IMR-90 (cell line): ENCODE measurements around the gene IGF2BP1. TPM values are rescaled to one million over a fixed set of nuclear protein-coding genes. Genes with fewer than 3 reads are reported as not detected.

ENCODE experiments used
- ATAC-seq: fragments of 200-7000 bp; cut with Tn5 transposase; 2 replicates; pipeline ENCODE4 v1.9.1; 2020; ENCODE audit warnings: low read depth, mild to moderate bottlenecking, moderate library complexity
- BruUV-seq: library from RNA; stranded (reverse); fragments of 400-500 nt; replicated peaks from 2 replicates; lab custom pipeline; 2021; lab: Mats Ljungman, UMichigan
- CTCF ChIA-PET: fragments of 300-600 bp; formaldehyde crosslinking; extraction: SDS; loops from one replicate; lab custom pipeline; 2021; ENCODE audit warnings: antibody characterized with exemption; lab: Yijun Ruan, JAX
- POLR2A ChIA-PET: fragments of 300-600 bp; sonication (Branson Sonifier 250); formaldehyde crosslinking; loops from one replicate; lab custom pipeline; 2022; ENCODE audit warnings: antibody characterized with exemption; ENCODE audit not compliant: unreplicated experiment; lab: Charles Lee
- DNase-seq: peaks from one replicate; pipeline ENCODE4 v3.0.0; 2013
- H2AFZ ChIP-seq: replicated peaks from 2 replicates; pipeline ENCODE3; 2013; ENCODE audit warnings: low read length, mild to moderate bottlenecking; ENCODE audit not compliant: poor library complexity
- H2AK5ac ChIP-seq: 2 replicates; pipeline ENCODE4 v1.6.1; 2013; ENCODE audit warnings: low read depth, low read length, inconsistent platforms
- H2AK9ac ChIP-seq: replicated peaks from 2 replicates; pipeline ENCODE3; 2013; ENCODE audit warnings: mild to moderate bottlenecking, low read depth, low read length, moderate library complexity; ENCODE audit not compliant: poor library complexity
- H2BK120ac ChIP-seq: 2 replicates; pipeline ENCODE4 v1.6.1; 2013; ENCODE audit warnings: low read depth, low read length, inconsistent platforms
- H2BK15ac ChIP-seq: 3 replicates; pipeline ENCODE4 v1.6.1; 2013; ENCODE audit warnings: low read depth, low read length, inconsistent platforms
- H2BK20ac ChIP-seq: 2 replicates; pipeline ENCODE4 v1.6.1; 2013; ENCODE audit warnings: low read depth, mild to moderate bottlenecking, inconsistent platforms, low read length, moderate library complexity
- H2BK5ac ChIP-seq: 2 replicates; pipeline ENCODE4 v1.6.1; 2013; ENCODE audit warnings: mild to moderate bottlenecking, low read depth, low read length, inconsistent platforms; ENCODE audit not compliant: poor library complexity, severe bottlenecking
- H3K14ac ChIP-seq: replicated peaks from 2 replicates; pipeline ENCODE4 v1.6.1; 2013; ENCODE audit warnings: low read depth, low read length, inconsistent platforms
- H3K18ac ChIP-seq: 2 replicates; pipeline ENCODE4 v1.6.1; 2013; ENCODE audit warnings: low read depth, low read length, control low read depth
- H3K23ac ChIP-seq: 2 replicates; pipeline ENCODE4 v1.6.1; 2013; ENCODE audit warnings: low read depth, low read length, inconsistent platforms
- H3K27ac ChIP-seq: 2 replicates; pipeline ENCODE4 v1.5.1; 2013; ENCODE audit warnings: mild to moderate bottlenecking, control low read depth, low read length; ENCODE audit not compliant: insufficient read depth
- H3K27me3 ChIP-seq: 2 replicates; pipeline ENCODE4 v1.6.1; 2013; ENCODE audit warnings: low read length; ENCODE audit not compliant: control insufficient read depth, insufficient read depth
- H3K36me3 ChIP-seq: 2 replicates; pipeline ENCODE4 v1.6.1; 2013; ENCODE audit warnings: low read length, mixed read lengths; ENCODE audit not compliant: control insufficient read depth, insufficient read depth
- H3K4ac ChIP-seq: 2 replicates; pipeline ENCODE4 v1.6.1; 2013; ENCODE audit warnings: low read depth, low read length, inconsistent platforms
- H3K4me1 ChIP-seq: 2 replicates; pipeline ENCODE4 v1.6.1; 2013; ENCODE audit warnings: low read length, mixed read lengths; ENCODE audit not compliant: control insufficient read depth, insufficient read depth
- H3K4me2 ChIP-seq: 2 replicates; pipeline ENCODE4 v1.6.1; 2013; ENCODE audit warnings: low read depth, mild to moderate bottlenecking, control low read depth, low read length, moderate library complexity
- H3K4me3 ChIP-seq: 2 replicates; pipeline ENCODE4 v1.5.1; 2013; ENCODE audit warnings: low read depth, mild to moderate bottlenecking, control low read depth, low read length, moderate library complexity; ENCODE audit not compliant: insufficient read depth
- H3K56ac ChIP-seq: 2 replicates; pipeline ENCODE4 v1.6.1; 2013; ENCODE audit warnings: low read length, inconsistent platforms; ENCODE audit not compliant: insufficient read depth; ENCODE audit errors: extremely low read depth
- H3K79me1 ChIP-seq, 2 experiments: 2 replicates each; pipeline ENCODE4 v1.6.1; 2013; ENCODE audit warnings: low read length in 2 of 2, inconsistent platforms in 1 of 2, low read depth in 1 of 2
- H3K9ac ChIP-seq: 2 replicates; pipeline ENCODE4 v1.6.1; 2013; ENCODE audit warnings: low read depth, low read length, control low read depth
- H3K9me1 ChIP-seq: 2 replicates; pipeline ENCODE4 v1.6.1; 2013; ENCODE audit warnings: low read length, inconsistent platforms; ENCODE audit not compliant: insufficient read depth
- H3K9me3 ChIP-seq: 2 replicates; pipeline ENCODE4 v1.6.1; 2013; ENCODE audit warnings: low read length; ENCODE audit not compliant: control insufficient read depth, insufficient read depth
- H4K20me1 ChIP-seq: 2 replicates; pipeline ENCODE4 v1.6.1; 2013; ENCODE audit warnings: low read length, inconsistent platforms; ENCODE audit not compliant: insufficient read depth
- H4K5ac ChIP-seq: 2 replicates; pipeline ENCODE4 v1.6.1; 2013; ENCODE audit warnings: mild to moderate bottlenecking, low read depth, low read length, control low read depth
- H4K8ac ChIP-seq, 2 experiments: 2 replicates each; pipeline ENCODE4 v1.6.1; 2013; ENCODE audit warnings: low read depth in 2 of 2, low read length in 2 of 2, control low read depth in 1 of 2, inconsistent platforms in 1 of 2
- H4K91ac ChIP-seq: 2 replicates; pipeline ENCODE4 v1.6.1; 2013; ENCODE audit warnings: low read depth, low read length, inconsistent platforms; ENCODE audit not compliant: insufficient read depth
- CHD1 ChIP-seq: IDR thresholded peaks from 2 replicates; pipeline ENCODE4 v1.6.1; 2012; ENCODE audit warnings: low read depth, low read length, improper control_type of control experiment
- FOS ChIP-seq: fragments of 150-350 bp; IDR thresholded peaks from 2 replicates; pipeline ENCODE4 v1.6.1; 2016; ENCODE audit warnings: low read depth, low read length
- MAFK ChIP-seq: IDR thresholded peaks from 2 replicates; pipeline ENCODE4 v1.6.1; 2012; ENCODE audit warnings: low read depth, low read length, improper control_type of control experiment
- MAZ ChIP-seq: IDR thresholded peaks from 2 replicates; pipeline ENCODE4 v1.6.1; 2012; ENCODE audit warnings: low read depth, mild to moderate bottlenecking, low read length, improper control_type of control experiment, moderate library complexity, borderline replicate concordance
- NFE2L2 ChIP-seq: fragments of 150-350 bp; IDR thresholded peaks from 2 replicates; pipeline ENCODE4 v1.6.1; 2016; ENCODE audit warnings: low read depth, mild to moderate bottlenecking, low read length
- RAD21 ChIP-seq: IDR thresholded peaks from 2 replicates; pipeline ENCODE4 v1.6.1; 2012; ENCODE audit warnings: low read length, improper control_type of control experiment
- RCOR1 ChIP-seq: IDR thresholded peaks from 2 replicates; pipeline ENCODE4 v1.6.1; 2012; ENCODE audit warnings: mild to moderate bottlenecking, low read length, improper control_type of control experiment; ENCODE audit not compliant: insufficient replicate concordance
- WGBS, 2 experiments: methylation state at CpG; one replicate each; pipeline versions ENCODE4 v1.1.5 to v1.1.7; 2013; ENCODE audit warnings: missing lambda C conversion rate in 2 of 2; ENCODE audit not compliant: insufficient read length in 1 of 2; ENCODE audit errors: extremely low coverage in 2 of 2; 5-methylcytosine and 5-hydroxymethylcytosine counted together
- dilution Hi-C: fragments of 300-500 bp; cut with HindIII; formaldehyde crosslinking; loops from one replicate; pipeline ENCODE4 v1.14.3; 2018; ENCODE audit warnings: low sequenced_read_pairs; ENCODE audit not compliant: unreplicated experiment
- in situ Hi-C: fragments of 300-500 bp; cut with MboI; formaldehyde crosslinking; loops from 3 replicates; pipeline ENCODE4 v1.14.3; 2019; ENCODE audit warnings: low sequenced_read_pairs, inconsistent platforms, mixed read lengths
- intact Hi-C: fragments of 100-400 bp; cut with micrococcal nuclease; formaldehyde crosslinking; loops from 2 replicates; pipeline ENCODE4 v1.10.0; 2022
- polyA plus RNA-seq, 3 experiments: library from polyadenylated mRNA; depleted of rRNA; stranded (reverse); fragments of >200 nt; gene quantifications; 2 replicates each; pipeline ENCODE4 v1.2.3, GENCODE V29; 2012; ENCODE audit warnings: low replicate concordance in 1 of 3
- total RNA-seq: library from RNA; depleted of rRNA; stranded (reverse); fragments of >200 nt; gene quantifications from 2 replicates; pipeline ENCODE4 v1.2.3, GENCODE V29; 2012
- TF ChIP-seq, protein P1 (sequence below): conservative IDR thresholded peaks from 2 replicates; pipeline ENCODE4 v1.5.1; 2012; ENCODE audit warnings: mild to moderate bottlenecking, low read depth, low read length, improper control_type of control experiment
- TF ChIP-seq, protein P2 (sequence below): fragments of 150-350 bp; IDR thresholded peaks from 2 replicates; pipeline ENCODE4 v1.6.1; 2017; ENCODE audit warnings: mild to moderate bottlenecking, antibody characterized with exemption, low read length, low read depth
- TF ChIP-seq, protein P3 (sequence below): fragments of 150-350 bp; IDR thresholded peaks from 2 replicates; pipeline ENCODE4 v1.6.1; 2016; ENCODE audit warnings: low read depth, mild to moderate bottlenecking, low read length, moderate library complexity, borderline replicate concordance

The IGF2BP1 gene
- total and polyA plus RNA-seq, 2 of the 4 experiments (the other 2 are of a cell fraction): 10.2 to 13.1 TPM

DNA sequence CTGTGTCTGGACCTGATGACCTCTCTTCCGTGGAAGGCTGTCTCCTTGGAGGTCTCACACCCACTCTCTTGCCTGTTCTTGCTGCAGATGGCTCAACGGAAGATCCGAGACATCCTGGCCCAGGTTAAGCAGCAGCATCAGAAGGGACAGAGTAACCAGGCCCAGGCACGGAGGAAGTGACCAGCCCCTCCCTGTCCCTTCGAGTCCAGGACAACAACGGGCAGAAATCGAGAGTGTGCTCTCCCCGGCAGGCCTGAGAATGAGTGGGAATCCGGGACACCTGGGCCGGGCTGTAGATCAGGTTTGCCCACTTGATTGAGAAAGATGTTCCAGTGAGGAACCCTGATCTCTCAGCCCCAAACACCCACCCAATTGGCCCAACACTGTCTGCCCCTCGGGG lies 52.1 kb downstream of the IGF2BP1 start:
- no peak overlapping the region for H2BK120ac ChIP-seq
- ChIA-PET POLR2A (no interaction called here), CTCF (no interaction called here)
- no peak overlapping the region for H2BK5ac ChIP-seq
- DNase-seq (no peak), ATAC-seq (no peak)
- H3K18ac ChIP-seq: no peak overlapping the region
- no peak overlapping the region for H3K14ac ChIP-seq
- H3K79me1 ChIP-seq: peaks cover 17 to 38% of the 10 kb centered on the region in 2 experiments
- no peak overlapping the region for H2AFZ ChIP-seq
- no peak overlapping the region for H3K4me2 ChIP-seq
- BruUV-seq: no TSS peak
- no peak overlapping the region for H3K27ac ChIP-seq
- no peak overlapping the region for H2AK9ac ChIP-seq
- TF ChIP-seq CHD1 (no peak), MAFK (no peak), RAD21 (no peak), MAZ (no peak), NFE2L2 (no peak), RCOR1 (no peak), FOS (no peak)
- TF ChIP-seq, protein P1, sequence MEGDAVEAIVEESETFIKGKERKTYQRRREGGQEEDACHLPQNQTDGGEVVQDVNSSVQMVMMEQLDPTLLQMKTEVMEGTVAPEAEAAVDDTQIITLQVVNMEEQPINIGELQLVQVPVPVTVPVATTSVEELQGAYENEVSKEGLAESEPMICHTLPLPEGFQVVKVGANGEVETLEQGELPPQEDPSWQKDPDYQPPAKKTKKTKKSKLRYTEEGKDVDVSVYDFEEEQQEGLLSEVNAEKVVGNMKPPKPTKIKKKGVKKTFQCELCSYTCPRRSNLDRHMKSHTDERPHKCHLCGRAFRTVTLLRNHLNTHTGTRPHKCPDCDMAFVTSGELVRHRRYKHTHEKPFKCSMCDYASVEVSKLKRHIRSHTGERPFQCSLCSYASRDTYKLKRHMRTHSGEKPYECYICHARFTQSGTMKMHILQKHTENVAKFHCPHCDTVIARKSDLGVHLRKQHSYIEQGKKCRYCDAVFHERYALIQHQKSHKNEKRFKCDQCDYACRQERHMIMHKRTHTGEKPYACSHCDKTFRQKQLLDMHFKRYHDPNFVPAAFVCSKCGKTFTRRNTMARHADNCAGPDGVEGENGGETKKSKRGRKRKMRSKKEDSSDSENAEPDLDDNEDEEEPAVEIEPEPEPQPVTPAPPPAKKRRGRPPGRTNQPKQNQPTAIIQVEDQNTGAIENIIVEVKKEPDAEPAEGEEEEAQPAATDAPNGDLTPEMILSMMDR: no peak
- TF ChIP-seq, protein P2, sequence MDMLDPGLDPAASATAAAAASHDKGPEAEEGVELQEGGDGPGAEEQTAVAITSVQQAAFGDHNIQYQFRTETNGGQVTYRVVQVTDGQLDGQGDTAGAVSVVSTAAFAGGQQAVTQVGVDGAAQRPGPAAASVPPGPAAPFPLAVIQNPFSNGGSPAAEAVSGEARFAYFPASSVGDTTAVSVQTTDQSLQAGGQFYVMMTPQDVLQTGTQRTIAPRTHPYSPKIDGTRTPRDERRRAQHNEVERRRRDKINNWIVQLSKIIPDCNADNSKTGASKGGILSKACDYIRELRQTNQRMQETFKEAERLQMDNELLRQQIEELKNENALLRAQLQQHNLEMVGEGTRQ: no peak
- TF ChIP-seq, protein P3, sequence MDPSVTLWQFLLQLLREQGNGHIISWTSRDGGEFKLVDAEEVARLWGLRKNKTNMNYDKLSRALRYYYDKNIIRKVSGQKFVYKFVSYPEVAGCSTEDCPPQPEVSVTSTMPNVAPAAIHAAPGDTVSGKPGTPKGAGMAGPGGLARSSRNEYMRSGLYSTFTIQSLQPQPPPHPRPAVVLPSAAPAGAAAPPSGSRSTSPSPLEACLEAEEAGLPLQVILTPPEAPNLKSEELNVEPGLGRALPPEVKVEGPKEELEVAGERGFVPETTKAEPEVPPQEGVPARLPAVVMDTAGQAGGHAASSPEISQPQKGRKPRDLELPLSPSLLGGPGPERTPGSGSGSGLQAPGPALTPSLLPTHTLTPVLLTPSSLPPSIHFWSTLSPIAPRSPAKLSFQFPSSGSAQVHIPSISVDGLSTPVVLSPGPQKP: no peak
- no peaks in the 10 kb centered on the region for H3K4me1 ChIP-seq
- H4K91ac ChIP-seq: no peak overlapping the region
- no peak overlapping the region for H3K23ac ChIP-seq
- H4K8ac ChIP-seq: no peak overlapping the region
- in situ Hi-C loops: no loop called here
- no peak overlapping the region for H4K5ac ChIP-seq
- WGBS, 2 experiments: 88% methylated on average over 5 of the region's 11 CpGs; no CpG with 5 or more reads in 1 of the 2 experiments
- no peak overlapping the region for H3K56ac ChIP-seq
- H2AK5ac ChIP-seq: no peak overlapping the region
- no peak overlapping the region for H3K4ac ChIP-seq
- H2BK20ac ChIP-seq: no peak overlapping the region
- no peak overlapping the region for H2BK15ac ChIP-seq
- H3K9ac ChIP-seq: no peak overlapping the region
- peaks cover 5% of the 10 kb centered on the region; the same call in 1 of the 2 replicates for H3K9me1 ChIP-seq
- intact Hi-C loops: no loop called here
- no peak overlapping the region for H3K4me3 ChIP-seq
- no peaks in the 10 kb centered on the region; the same call in 1 of the 2 replicates for H4K20me1 ChIP-seq
- dilution Hi-C loops: loop anchor here (25.0 kb wide), 1 partner anchor 137 kb away; the partner anchor contains the start of gene UBE2Z
- H3K9me3 ChIP-seq: no peaks in the 10 kb centered on the region
- no peaks in the 10 kb centered on the region for H3K27me3 ChIP-seq
- peaks cover 73% of the 10 kb centered on the region for H3K36me3 ChIP-seq
